HK-2 (cell line): Measurements from ENCODE around the gene STIMATE.

ENCODE experiments used
- DNase-seq: peaks from one replicate; pipeline ENCODE4 v3.0.0-alpha.2; 2018; ENCODE audit not compliant: unreplicated experiment

Gene STIMATE

GRCh38 chr3:52866427-52866826 lies 30.9 kb downstream of the STIMATE start:
- no peak for DNase-seq

- DNase-seq: no peak
These were observed 31.4 kb downstream of the STIMATE start for GRCh38 chr3:52865994-52866393.

GRCh38 chr3:52860424-52860768 lies 37.0 kb downstream of the STIMATE start:
- DNase-seq: no peak

GRCh38 chr3:52859686-52860423 lies 37.5 kb downstream of the STIMATE start:
- no peak for DNase-seq

GRCh38 chr3:52857864-52858263 lies 39.5 kb downstream of the STIMATE start:
- no peak for DNase-seq

- no peak for DNase-seq
These were observed 40.2 kb downstream of the STIMATE start for GRCh38 chr3:52857133-52857532.

- no peak for DNase-seq
These were observed 40.7 kb downstream of the STIMATE start for GRCh38 chr3:52856666-52857065.

GRCh38 chr3:52854013-52854412 lies 43.3 kb downstream of the STIMATE start:
- no peak for DNase-seq

- DNase-seq: no peak
These were observed 44.9 kb downstream of the STIMATE start for GRCh38 chr3:52852419-52852818.

GRCh38 chr3:52851348-52851747 lies 46.0 kb downstream of the STIMATE start:
- DNase-seq: peak; percentile 17

- DNase-seq: no peak
These were observed 47.7 kb downstream of the STIMATE start for GRCh38 chr3:52849656-52850055.

GRCh38 chr3:52848617-52849016 lies 48.7 kb downstream of the STIMATE start:
- DNase-seq: peak; percentile 17

GRCh38 chr3:52847726-52848125 lies 49.6 kb downstream of the STIMATE start:
- no peak for DNase-seq

- DNase-seq: no peak
These were observed 50.1 kb downstream of the STIMATE start for GRCh38 chr3:52847241-52847640.

- DNase-seq: no peak
These were observed 50.8 kb downstream of the STIMATE start for GRCh38 chr3:52846432-52846965.

GRCh38 chr3:52845691-52846431 lies 51.5 kb downstream of the STIMATE start:
- DNase-seq: no peak

- no peak for DNase-seq
These were observed 52.2 kb downstream of the STIMATE start for GRCh38 chr3:52845157-52845556.

- no peak for DNase-seq
These were observed 52.9 kb downstream of the STIMATE start for GRCh38 chr3:52844290-52844975.

- DNase-seq: no peak
These were observed 53.5 kb downstream of the STIMATE start for GRCh38 chr3:52843881-52844280.

- DNase-seq: no peak
These were observed 54.1 kb downstream of the STIMATE start for GRCh38 chr3:52843108-52843865.

GRCh38 chr3:52842424-52842823 lies 54.9 kb downstream of the STIMATE start:
- no peak for DNase-seq

- no peak for DNase-seq
These were observed 55.4 kb downstream of the STIMATE start for GRCh38 chr3:52841981-52842340.
